Stimulated activated CD4-positive, alpha-beta T cell treated with anti-CD3 and anti-CD28 coated beads, TNF-alpha, amount 100 ng/mL, for 48 hours (primary cell): ENCODE results near the gene TMOD4.
A peak's percentile ranks its signal among the peaks of the same experiment; 100 is the strongest.
"Not testable (repeated sequence)": the region's sequence is repeated elsewhere in the genome, so short reads cannot be mapped to it uniquely, and the experiment has no call there.

Experiments used
- DNase-seq, 3 donors: peaks; one replicate each; pipeline ENCODE4 v3.0.0-alpha.2; 2020; ENCODE audit warnings: low read depth in 3 of 3

TMOD4 gene

DNA sequence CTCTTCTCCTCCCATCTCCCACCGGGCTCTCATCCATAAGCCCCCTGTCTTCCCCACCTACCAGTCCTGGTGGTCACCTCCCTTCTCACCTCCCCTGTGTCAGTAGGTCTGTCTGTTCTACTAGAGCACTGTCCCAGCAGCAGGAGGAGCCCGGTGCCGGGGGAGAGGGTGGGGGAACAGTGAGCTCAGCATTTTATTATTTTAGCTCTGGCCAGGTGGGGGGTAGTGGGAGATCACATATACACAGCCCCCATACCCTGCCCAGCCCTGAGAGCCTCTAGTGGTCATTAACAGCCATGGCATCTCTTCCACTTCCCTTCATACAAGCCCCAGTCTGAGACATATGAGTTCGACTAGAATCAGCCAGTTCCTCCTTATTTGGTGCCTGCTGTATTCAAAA, at the start of gene TMOD4:
Gene TMOD4 (minus strand): TSS at position 119 of the 400 bp plus-strand sequence. CDS start 1,106 bp downstream, outside the sequence.
- no peak for DNase-seq

GRCh38 chr1:151222130-151222529, 46.3 kb upstream of the TMOD4 start:
- no peak for DNase-seq

- DNase-seq, result no peak
Measured at GRCh38 chr1:151221616-151222015, 45.8 kb upstream of the TMOD4 start.

GRCh38 chr1:151213560-151213959, 37.8 kb upstream of the TMOD4 start:
- DNase-seq, result no peak

- no peak for DNase-seq
Measured at GRCh38 chr1:151211972-151212705, 36.4 kb upstream of the TMOD4 start.

DNA sequence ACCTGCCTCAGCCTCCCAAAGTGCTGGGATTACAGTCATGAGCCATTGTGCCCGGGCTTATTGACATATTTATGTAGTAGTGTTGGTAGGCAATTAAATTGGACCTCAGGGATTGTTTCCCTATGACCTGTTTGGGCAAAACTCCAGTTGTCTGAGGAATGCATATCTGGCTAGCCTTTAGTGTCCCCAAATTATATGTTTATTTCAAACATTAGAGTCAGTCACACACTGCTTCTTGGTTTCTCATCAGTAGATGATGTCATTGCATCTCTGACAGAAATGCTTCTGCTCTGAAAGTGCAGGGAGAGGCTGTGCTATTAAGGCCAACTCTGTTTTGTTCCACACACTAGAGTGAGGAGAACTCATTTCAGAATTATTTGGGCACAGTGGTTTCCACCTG, 35.0 kb upstream of the TMOD4 start:
- no peak for DNase-seq

GRCh38 chr1:151205381-151205965, 29.7 kb upstream of the TMOD4 start:
- not testable (repeated sequence) for DNase-seq

DNA sequence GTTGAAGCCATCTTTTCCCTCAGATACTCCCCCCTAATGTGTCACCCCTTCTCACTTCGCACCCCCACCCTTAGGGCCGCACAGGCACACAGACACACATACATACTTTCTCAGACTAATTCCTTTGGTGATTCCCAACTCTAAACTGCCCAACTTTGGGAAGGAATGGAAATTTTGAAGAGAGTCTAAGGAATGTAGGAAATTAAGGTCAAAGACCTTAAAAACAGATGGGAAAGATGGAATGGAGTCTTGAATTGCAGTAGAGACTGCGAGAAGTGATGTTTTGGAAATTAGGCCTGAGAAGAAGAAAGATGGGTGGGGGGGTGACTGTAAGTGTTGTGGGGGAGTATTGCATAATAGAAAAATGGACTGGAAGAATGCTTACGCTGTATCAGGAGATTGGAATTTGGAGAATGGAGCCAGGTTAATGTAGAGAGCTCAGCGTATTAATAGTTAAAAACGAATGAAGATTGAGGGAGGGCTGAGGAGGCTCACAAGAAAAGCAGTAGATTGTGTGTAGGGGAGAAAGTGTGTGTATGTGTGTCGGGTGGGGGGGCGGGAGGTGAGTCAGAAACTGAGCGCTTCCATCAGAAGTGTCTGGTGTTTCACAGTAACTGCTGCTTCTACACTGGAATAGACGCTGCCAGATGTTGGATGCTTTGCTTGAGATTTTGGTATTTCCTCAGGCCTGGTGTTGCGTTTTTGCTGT, 24.2 kb upstream of the TMOD4 start:
- DNase-seq, result no peak

DNA sequence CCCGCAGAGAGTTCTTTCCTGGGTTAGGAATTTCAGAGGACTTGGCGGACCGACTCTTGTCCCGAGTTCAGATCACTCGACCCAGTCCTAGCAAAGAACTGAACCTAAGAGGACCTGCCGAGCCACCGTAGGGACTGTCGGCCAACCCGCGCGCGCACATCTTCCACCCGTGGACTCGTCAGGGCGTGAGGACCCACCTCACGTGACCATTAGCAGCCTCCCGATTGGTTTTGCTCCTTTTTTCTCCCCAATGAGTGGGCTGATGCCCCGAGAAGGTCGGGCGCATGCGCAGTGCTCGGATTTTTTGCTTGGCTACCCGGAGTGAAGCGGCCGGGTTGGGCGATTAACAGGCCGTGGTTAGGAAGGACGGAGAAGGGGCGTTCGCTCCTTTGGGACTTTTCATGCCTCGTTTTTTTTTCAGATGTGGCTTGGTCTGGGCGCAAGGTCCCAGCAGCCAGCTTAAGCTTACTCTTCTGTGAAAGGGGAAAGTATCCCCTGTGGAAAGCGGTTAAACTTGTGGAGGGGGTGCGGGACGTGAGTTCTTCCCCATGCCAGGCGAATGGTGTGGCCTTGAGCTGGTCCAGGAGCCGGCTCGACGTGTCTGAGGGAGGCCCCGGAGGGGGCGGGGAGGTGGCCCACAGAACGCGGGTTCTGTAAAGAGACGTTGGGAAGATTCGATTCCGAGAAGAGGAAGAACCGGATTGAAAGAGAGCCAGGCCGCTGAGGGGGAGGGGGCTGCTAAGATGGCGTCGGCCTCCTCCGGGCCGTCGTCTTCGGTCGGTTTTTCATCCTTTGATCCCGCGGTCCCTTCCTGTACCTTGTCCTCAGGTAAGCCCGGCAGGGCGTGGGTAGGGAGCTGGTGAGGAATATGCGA, 22.7 kb upstream of the TMOD4 start, which contains the start of gene PIP5K1A:
Gene PIP5K1A (plus strand): TSS at position 299 of the 874 bp plus-strand sequence. CDS start 445 bp downstream, at position 744.
- DNase-seq, result peak; percentile 98 to 99 (median 98)

DNA sequence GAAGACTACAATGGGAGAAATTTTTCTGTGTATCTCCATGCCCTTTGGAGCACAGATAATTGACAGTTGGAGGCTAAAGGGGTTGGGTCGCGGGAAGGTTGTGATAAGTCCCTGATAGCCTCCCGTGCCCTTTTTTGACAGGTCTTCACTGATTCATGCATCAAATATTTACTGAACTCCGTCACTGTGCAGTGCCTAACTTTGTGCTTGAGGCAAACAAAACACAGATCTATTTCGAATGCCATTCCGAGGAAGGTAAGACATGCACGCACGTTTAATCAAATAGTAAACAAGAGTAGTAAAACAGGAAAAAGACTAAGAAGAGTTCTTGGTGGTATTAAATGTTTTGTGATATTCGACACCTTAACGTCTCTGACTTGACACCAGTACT, 22.1 kb upstream of the TMOD4 start:
- no peak for DNase-seq

- peak in 1 of 3 donors; percentile 31 for DNase-seq
Measured at GRCh38 chr1:151196292-151196800, 20.6 kb upstream of the TMOD4 start.

- not testable (repeated sequence) for DNase-seq
Measured at GRCh38 chr1:151194894-151195594, 19.3 kb upstream of the TMOD4 start.

DNA sequence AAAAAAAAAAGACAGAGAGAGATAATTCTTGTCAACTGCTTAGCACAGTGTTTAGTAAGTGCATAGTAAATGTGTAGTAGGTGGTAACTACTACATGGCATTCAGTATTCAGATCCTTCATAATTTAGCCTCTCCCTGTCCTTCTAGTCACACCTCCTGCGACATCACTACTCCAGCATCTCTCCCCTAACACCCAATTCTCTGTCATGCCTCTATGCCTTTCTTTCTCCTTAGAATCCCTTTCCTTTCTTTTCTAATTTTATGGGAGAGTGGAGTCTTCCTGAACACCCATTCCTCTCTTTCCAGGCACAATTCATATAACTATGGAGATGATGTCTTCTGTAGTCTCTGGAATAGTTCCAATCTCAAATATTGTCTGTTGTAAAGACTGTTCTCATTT, 18.1 kb upstream of the TMOD4 start:
- no peak for DNase-seq

- no peak for DNase-seq
Measured at GRCh38 chr1:151193304-151193703, 17.5 kb upstream of the TMOD4 start.

- no peak for DNase-seq
Measured at GRCh38 chr1:151192047-151192446, 16.3 kb upstream of the TMOD4 start.

DNA sequence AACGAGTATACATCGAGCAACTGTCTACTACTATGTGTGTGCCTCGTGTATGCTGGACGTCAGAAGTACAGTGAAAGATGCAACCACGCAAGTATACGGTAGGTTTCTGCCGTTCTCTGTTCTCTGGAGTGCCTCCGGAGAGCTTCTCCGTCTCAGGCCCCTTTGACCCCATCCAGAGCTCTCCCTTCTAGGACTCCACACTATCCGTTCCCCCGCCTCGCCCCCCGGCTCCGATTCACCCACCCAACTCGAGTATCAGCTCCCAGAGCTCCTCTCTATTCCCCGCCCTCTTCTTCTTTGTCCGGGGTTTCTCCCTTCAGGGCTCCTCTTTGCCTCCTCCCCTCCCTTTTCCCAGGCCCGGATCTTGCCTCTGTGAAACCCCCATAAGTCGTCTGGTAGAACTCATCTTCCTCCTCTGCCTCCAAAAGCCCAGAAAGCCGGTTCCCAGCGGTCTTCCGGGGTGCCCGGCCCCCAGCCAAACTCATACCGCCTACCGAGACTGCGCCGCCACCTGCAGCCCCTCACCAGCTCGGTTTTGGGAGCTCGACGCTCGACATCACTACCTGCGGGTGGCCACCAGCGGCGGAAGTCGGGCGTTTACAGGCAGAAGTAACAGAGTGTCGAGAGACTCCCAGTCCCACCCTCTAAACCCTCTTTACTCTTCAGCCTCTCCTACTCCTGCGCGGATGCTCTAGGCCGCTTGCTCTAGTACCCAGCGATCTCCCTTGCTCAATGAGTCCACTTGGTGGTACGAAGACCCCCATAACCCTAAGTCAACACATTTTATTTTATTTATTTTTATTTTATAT, 14.1 kb upstream of the TMOD4 start, which contains the start of gene VPS72:
Gene VPS72 (minus strand): TSS at position 561 of the 809 bp plus-strand sequence. CDS start 76 bp downstream, at position 485.
- peak; percentile 71 to 81 (median 73) for DNase-seq

GRCh38 chr1:151188667-151189066, 12.9 kb upstream of the TMOD4 start:
- not testable (repeated sequence) for DNase-seq

- no peak for DNase-seq
Measured at GRCh38 chr1:151187205-151187604, 11.4 kb upstream of the TMOD4 start.

DNA sequence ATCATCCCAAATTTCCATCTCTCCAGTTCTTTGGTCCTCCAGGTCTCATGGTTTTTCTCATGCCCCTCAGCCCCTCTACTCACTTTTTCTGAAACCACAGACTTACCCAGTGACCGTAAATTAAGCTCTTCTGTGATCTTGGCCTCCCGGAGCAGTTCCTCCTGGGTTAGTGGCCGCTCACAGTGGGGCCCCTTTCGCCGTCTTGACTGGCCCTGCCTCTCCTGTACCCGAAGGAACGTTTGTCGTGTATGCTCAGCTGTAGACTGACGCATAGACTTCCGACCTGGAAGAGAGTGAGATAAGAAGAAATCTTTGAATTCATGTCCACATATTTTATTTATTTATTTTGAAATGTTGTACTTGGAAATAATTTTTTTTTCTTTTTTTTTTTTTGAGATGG, 8.4 kb upstream of the TMOD4 start:
- DNase-seq, result no peak

- DNase-seq, result no peak
Measured at GRCh38 chr1:151176514-151177045, 799 bp upstream of the TMOD4 start.
